Nucleus accumbens (tissue), 56 donors: ENCODE results near the gene SAP25.
"Not testable (repeated sequence)": the region's sequence is repeated elsewhere in the genome, so short reads cannot be mapped to it uniquely, and the experiment has no call there.

Experiments used
- DNase-seq, 56 donors: peaks; one replicate each; lab custom pipeline; 2025; lab: John Stamatoyannopoulos, UW

Gene SAP25

GRCh38 chr7:100563809-100564400 is 9.8 kb downstream of the SAP25 start:
- DNase-seq: peak in 48 of 56 donors; percentile 9 to 87 (median 46)

- DNase-seq: no peak
Observed at GRCh38 chr7:100563100-100563564, 10.6 kb downstream of the SAP25 start.

DNA sequence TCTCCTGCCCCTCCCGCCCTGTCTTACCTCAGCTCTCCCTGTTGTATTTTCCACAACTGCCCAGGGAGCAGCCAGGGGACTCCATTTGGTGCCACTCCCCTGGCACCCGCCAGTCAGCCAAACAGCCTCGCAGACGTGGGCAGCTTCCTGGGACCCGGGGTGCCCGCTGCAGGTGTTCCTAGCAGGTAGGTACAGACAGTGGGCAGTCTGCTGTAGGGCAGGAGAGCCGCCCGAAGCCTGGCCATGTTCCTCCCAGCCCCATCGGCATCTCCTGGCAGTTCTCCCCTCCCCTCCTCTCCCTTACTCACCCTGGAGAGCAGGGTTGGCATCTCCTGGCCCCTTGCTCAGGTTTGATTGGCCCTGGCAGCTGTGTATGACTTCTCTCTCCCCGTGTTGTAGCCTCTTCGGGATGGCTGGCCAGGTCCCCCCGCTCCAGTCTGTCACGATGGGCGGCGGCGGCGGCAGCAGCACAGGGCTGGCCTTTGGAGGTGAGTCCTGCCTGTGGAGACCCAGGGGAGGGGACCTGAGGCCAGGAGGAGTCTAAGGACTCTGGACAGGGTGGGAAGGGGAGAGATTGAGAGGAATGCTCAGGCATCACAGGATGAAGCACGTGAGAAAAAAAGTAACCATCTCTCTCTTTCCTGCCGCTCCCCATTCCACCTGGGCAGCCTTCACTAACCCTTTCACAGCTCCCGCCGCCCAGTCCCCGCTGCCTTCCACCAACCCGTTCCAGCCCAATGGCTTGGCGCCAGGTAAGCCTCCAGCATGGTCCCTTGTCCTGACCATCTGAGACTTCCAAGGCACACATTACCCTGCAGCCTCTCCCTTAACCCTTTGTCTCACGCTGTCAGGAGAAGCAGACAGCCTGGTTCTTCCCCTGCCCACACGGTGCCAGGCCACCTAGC is 11.3 kb downstream of the SAP25 start:
- no peak for DNase-seq

DNA sequence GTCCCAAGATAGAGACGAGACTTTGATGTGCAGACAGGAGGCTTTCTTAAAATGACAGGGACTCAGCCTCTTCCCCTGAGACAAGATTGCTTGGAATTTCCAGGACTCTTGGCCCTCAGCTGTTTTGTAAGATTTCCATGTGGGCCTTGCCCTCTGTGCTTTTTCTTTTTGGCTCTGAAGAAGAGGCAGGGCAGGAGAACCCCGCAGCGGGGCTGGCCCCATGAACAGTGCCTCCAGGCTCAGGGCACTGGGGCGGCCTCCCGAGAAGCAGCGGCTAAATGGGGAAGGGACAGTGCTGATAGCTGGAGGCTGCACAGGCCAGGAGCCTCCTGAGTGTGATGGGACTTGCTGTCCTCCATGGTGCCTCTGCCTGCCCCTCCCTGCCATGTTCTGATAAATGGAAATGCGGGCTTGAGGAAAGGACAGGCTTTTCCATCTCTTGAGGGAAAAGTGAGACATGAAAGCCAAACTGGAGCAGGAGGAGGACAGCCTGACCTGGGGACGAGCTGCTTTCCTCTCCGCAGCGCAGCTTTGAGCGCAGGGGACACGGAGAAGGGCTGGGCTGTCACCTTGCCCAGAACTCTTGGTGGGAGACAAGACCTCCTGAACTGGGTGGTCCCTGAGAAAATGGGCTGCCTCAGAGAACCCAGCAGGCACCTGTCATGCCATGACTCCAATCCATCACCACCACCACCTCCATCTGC is 12.1 kb downstream of the SAP25 start:
- DNase-seq: no peak

DNA sequence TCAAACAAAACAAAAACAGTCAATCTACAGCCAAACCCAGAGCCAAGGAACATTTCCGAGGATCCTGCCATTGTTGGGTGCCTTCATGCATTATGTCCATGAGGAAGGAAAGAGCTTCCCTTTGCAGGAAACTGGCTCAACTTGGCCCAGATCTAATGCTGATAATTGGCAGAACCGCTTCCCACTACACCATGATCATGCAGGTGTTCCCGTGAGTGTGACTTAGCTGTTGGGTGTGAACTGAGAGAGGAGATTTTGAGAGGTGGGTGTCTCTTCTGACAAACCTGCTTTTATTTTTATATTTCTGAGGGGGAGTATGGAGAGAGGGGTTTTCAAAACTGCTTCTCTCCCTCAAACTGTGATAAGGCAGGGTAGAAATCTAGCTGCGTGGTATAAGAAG is 14.6 kb downstream of the SAP25 start:
- peak in 8 of 56 donors; percentile 7 to 53 (median 24) for DNase-seq

GRCh38 chr7:100556541-100556940 is 17.2 kb downstream of the SAP25 start:
- DNase-seq: no peak

DNA sequence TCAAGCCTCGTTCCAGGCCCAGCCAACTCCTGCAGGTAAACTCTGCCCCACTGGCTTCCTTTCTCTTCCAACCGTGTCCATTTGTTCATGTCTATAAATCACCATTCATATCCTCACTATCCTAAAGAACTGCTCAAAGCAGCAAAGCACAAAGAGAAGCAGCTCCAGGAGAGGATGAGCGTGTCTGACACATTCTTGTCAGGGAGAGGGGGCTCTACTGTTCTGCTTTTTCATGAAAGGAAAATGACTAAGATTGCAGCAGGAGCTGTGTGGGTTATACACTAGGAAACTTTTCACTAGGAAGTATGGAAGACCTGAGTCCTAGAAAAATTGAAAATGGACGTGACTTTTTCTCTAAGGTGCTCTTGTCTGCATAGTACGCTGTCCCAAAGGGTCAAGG is 18.0 kb downstream of the SAP25 start:
- no peak for DNase-seq

GRCh38 chr7:100553032-100553431 is 20.7 kb downstream of the SAP25 start:
- no peak for DNase-seq

- no peak for DNase-seq
Observed at GRCh38 chr7:100552532-100552931, 21.2 kb downstream of the SAP25 start.

GRCh38 chr7:100548446-100548845 is 25.3 kb downstream of the SAP25 start:
- not testable (repeated sequence) for DNase-seq

DNA sequence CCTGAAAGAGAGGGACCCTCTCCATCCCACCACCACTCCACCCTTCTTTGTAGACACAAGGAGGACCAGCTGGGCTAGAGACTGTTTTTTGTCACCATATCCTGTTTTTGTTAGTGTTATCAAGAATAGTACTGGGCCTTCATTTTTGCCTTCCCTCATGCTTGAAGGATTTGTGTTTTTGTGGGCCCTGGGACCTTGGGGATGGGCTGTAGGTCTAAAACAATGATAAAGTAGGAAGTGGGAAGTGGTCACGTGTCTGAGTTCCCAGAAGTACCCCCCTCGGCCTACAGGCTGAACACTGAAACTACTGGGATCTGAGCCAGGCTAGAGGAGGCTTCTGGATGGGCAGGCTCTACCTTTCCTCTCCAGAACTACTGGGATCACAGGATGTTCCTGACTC is 25.8 kb downstream of the SAP25 start:
- no peak for DNase-seq

- DNase-seq: peak in 17 of 56 donors; percentile 11 to 65 (median 24)
Observed at GRCh38 chr7:100546926-100547800, 26.5 kb downstream of the SAP25 start.

GRCh38 chr7:100546129-100546925 is 27.4 kb downstream of the SAP25 start:
- DNase-seq: no peak

GRCh38 chr7:100545360-100546128 is 28.2 kb downstream of the SAP25 start:
- peak in 9 of 56 donors; percentile 4 to 41 (median 19) for DNase-seq

- no peak for DNase-seq
Observed at GRCh38 chr7:100544967-100545359, 28.7 kb downstream of the SAP25 start.

DNA sequence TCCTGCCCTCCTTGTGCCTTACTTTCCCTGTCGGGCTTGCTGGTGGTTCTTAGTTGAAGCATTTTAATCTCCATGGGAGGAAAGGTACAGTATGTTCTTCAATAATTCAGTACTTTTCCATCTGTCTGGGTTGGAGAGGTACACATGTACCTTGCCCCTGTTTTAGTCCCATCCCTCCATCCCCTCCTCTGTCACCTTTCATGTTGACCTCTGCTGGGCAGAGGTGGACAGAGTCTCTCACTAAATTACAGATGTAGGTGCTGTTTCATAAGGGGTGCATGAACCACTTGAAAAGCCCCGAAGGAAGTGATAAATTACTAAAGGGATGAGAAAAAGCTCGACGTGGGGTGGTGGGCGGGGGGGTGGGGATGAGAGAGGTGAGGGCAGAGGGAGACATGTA is 29.3 kb downstream of the SAP25 start:
- DNase-seq: no peak

DNA sequence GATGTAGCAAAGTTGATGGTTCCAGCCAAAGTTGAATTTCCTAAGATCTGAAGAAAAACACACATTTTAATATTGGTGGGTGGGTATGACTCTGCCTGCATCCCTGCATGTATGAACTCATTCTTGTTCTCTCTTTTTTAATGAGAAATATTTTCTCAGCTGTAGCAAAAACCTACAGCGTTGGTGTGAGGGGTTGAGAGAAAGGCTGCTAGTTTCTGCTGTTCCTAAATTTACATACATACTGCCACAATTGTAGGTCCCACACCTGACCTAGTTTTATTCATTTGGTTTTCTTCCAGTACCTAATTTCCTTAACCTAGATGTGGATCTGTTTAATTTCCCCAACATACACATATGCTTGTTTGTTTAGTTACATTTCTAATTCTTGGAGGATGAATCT is 30.1 kb downstream of the SAP25 start:
- peak in 2 of 56 donors; percentile 19 to 27 for DNase-seq

DNA sequence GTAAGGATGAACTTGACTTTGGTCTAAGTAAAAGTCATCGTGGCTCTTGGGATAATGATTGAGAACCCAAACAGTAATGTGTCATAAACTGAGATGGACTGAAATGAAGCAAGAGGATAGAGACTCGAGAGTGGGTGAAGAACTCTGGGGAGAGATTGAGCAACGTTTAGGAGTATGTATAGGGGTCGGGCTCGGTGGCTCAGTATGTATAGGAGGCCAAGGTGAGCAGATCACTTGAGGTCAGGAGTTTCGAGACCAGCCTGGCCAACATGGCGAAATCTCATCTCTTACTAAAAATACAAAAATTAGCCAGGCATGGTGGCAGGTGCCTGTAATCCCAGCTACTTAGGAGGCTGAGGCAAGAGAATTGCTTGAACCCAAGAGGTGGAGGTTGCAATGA is 32.4 kb downstream of the SAP25 start:
- not testable (repeated sequence) for DNase-seq
